SK-N-SH (cell line): Measurements from ENCODE around the gene RPL10. TPM values are rescaled to one million over a fixed set of nuclear protein-coding genes. Genes with fewer than 3 reads are reported as not detected.

Experiments used
- CTCF ChIA-PET: fragments of 300-600, 350-600 bp; formaldehyde crosslinking; extraction: SDS; loops from one replicate; lab custom pipeline; 2021; lab: Yijun Ruan, JAX
- POLR2A ChIA-PET: fragments of 350-600 bp; sonication (Branson Sonifier 250); formaldehyde crosslinking; extraction: SDS; loops from one replicate; lab custom pipeline; 2020; ENCODE audit warnings: antibody characterized with exemption, inconsistent platforms; lab: Yijun Ruan, JAX
- DNase-seq: peaks from one replicate; pipeline ENCODE4 v3.0.0; 2012
- H2AFZ ChIP-seq: fragments of 200-600 bp; sonication (generic); 2 replicates; pipeline ENCODE4 v1.8.1; 2016; ENCODE audit warnings: antibody characterized with exemption, mild to moderate bottlenecking, low read depth
- H3F3A ChIP-seq: fragments of 200-600 bp; sonication (generic); replicated peaks from 2 replicates; pipeline ENCODE3; 2016; ENCODE audit warnings: antibody characterized with exemption, mild to moderate bottlenecking; ENCODE audit not compliant: insufficient read depth
- H3K27ac ChIP-seq, 2 experiments: fragments of 200-500 bp in 1 of 2; fragments of 200-600 bp in 1 of 2; sonication (Bioruptor generic) in 1 of 2; sonication (generic), shearing (Covaris generic) in 1 of 2; 2 replicates each; pipeline versions ENCODE4 v1.5.1 to v1.6.1; 2014 to 2016; ENCODE audit warnings: low read depth in 2 of 2, inconsistent platforms in 1 of 2, low read length in 1 of 2, mild to moderate bottlenecking in 1 of 2, mixed read lengths in 1 of 2
- H3K27me3 ChIP-seq: fragments of 200-600 bp; sonication (generic), shearing (Covaris generic); 2 replicates; pipeline ENCODE4 v1.6.1; 2016; ENCODE audit warnings: mixed run types; ENCODE audit not compliant: insufficient read depth
- H3K36me3 ChIP-seq, 2 experiments: fragments of 200-500 bp in 1 of 2; fragments of 200-600 bp in 1 of 2; sonication (Bioruptor generic) in 1 of 2; sonication (generic) in 1 of 2; replicated peaks in 1 of 2; 2 replicates each; pipeline versions ENCODE3 to v1.5.1; 2014 to 2016; ENCODE audit warnings: low read length in 1 of 2, mild to moderate bottlenecking in 1 of 2; ENCODE audit not compliant: insufficient read depth in 2 of 2, control insufficient read depth in 1 of 2
- H3K4me1 ChIP-seq, 2 experiments: fragments of 200-500 bp in 1 of 2; fragments of 200-600 bp in 1 of 2; sonication (Bioruptor generic) in 1 of 2; sonication (generic), shearing (Covaris generic) in 1 of 2; 2 replicates each; pipeline versions ENCODE4 v1.5.1 to v1.6.1; 2014 to 2016; ENCODE audit warnings: low read depth in 1 of 2, low read length in 1 of 2, mixed run types in 1 of 2; ENCODE audit not compliant: insufficient read depth in 2 of 2, control insufficient read depth in 1 of 2
- H3K4me2 ChIP-seq: fragments of 200-600 bp; sonication (generic), shearing (Covaris generic); 2 replicates; pipeline ENCODE4 v1.6.1; 2017; ENCODE audit warnings: mixed run types
- H3K4me3 ChIP-seq, 2 experiments: fragments of 200-500 bp in 1 of 2; fragments of 200-600 bp in 1 of 2; sonication (Bioruptor generic) in 1 of 2; sonication (generic), shearing (Covaris generic) in 1 of 2; 2 replicates each; pipeline versions ENCODE4 v1.5.1 to v1.8.1; 2014 to 2016; ENCODE audit warnings: low read depth in 2 of 2, inconsistent platforms in 1 of 2, low read length in 1 of 2, mild to moderate bottlenecking in 1 of 2, mixed read lengths in 1 of 2, moderate library complexity in 1 of 2
- H3K79me2 ChIP-seq: fragments of 200-600 bp; sonication (generic); 2 replicates; pipeline ENCODE4 v1.8.1; 2017; ENCODE audit warnings: mild to moderate bottlenecking; ENCODE audit not compliant: insufficient read depth
- H3K9ac ChIP-seq: fragments of 200-600 bp; sonication (generic); 2 replicates; pipeline ENCODE4 v1.6.1; 2017; ENCODE audit warnings: mixed run types
- H3K9me2 ChIP-seq: fragments of 200-600 bp; sonication (generic); 2 replicates; pipeline ENCODE4 v1.6.1; 2017; ENCODE audit warnings: mixed run types
- H3K9me3 ChIP-seq: fragments of 200-600 bp; sonication (generic); 2 replicates; pipeline ENCODE4 v1.6.1; 2017; ENCODE audit warnings: mixed run types, mild to moderate bottlenecking, moderate library complexity
- H4K20me1 ChIP-seq: fragments of 200-600 bp; sonication (generic); 2 replicates; pipeline ENCODE4 v1.6.1; 2017; ENCODE audit warnings: mild to moderate bottlenecking, mixed run types; ENCODE audit not compliant: insufficient read depth
- CHD2 ChIP-seq: fragments of 150-350 bp; IDR thresholded peaks from 2 replicates; pipeline ENCODE4 v1.6.1; 2018; ENCODE audit warnings: low read length; ENCODE audit not compliant: partially characterized antibody
- ELF1 ChIP-seq: IDR thresholded peaks from 2 replicates; pipeline ENCODE4 v1.4.0; 2012
- EP300 ChIP-seq, 2 experiments: IDR thresholded peaks; 2 replicates each; pipeline versions ENCODE4 v1.4.0 to v1.6.1; 2012; ENCODE audit warnings: borderline replicate concordance in 1 of 2, low read depth in 1 of 2, low read length in 1 of 2
- EZH2phosphoT487 ChIP-seq: fragments of 200-600 bp; sonication (generic); IDR thresholded peaks from 2 replicates; pipeline ENCODE4 v1.6.1; 2017; ENCODE audit warnings: low read depth, mixed run types, mild to moderate bottlenecking, antibody characterized with exemption, moderate library complexity, borderline replicate concordance
- FOXM1 ChIP-seq: IDR thresholded peaks from 2 replicates; pipeline ENCODE4 v1.4.0; 2012; ENCODE audit warnings: low read depth, mild to moderate bottlenecking
- JUND ChIP-seq: IDR thresholded peaks from 2 replicates; pipeline ENCODE4 v1.4.0; 2012
- MEF2A ChIP-seq: IDR thresholded peaks from 2 replicates; pipeline ENCODE4 v1.4.0; 2012; ENCODE audit warnings: low read depth, borderline replicate concordance
- MXI1 ChIP-seq: IDR thresholded peaks from 2 replicates; pipeline ENCODE4 v1.6.1; 2012; ENCODE audit warnings: mild to moderate bottlenecking, low read depth, low read length, improper control_type of control experiment
- NRF1 ChIP-seq: IDR thresholded peaks from 2 replicates; pipeline ENCODE4 v1.6.1; 2012; ENCODE audit warnings: low read depth, mild to moderate bottlenecking, low read length
- RCOR1 ChIP-seq: fragments of 150-350 bp; IDR thresholded peaks from 2 replicates; pipeline ENCODE4 v1.6.1; 2017; ENCODE audit warnings: antibody characterized with exemption, low read length
- TAF1 ChIP-seq: IDR thresholded peaks from 2 replicates; pipeline ENCODE4 v1.6.1; 2012; ENCODE audit warnings: low read depth, mild to moderate bottlenecking, low read length, moderate library complexity, borderline replicate concordance
- TCF12 ChIP-seq: IDR thresholded peaks from 2 replicates; pipeline ENCODE4 v1.4.0; 2012
- TEAD4 ChIP-seq: IDR thresholded peaks from 2 replicates; pipeline ENCODE4 v1.4.0; 2012; ENCODE audit warnings: mild to moderate bottlenecking, borderline replicate concordance; ENCODE audit not compliant: insufficient read depth
- YY1 ChIP-seq: IDR thresholded peaks from 2 replicates; pipeline ENCODE4 v1.4.0; 2012; ENCODE audit warnings: low read depth, mild to moderate bottlenecking
- WGBS: methylation state at CpG from one replicate; pipeline ENCODE4 v1.1.6; 2017; ENCODE audit warnings: low lambda C conversion rate; 5-methylcytosine and 5-hydroxymethylcytosine counted together
- polyA plus RNA-seq, 3 experiments: library from polyadenylated mRNA; depleted of rRNA; stranded (reverse); fragments of >200 nt; gene quantifications; 2 replicates each; pipeline ENCODE4 v1.2.3, GENCODE V29; 2012
- TF ChIP-seq, protein P1 (sequence below): IDR thresholded peaks from 2 replicates; pipeline ENCODE4; 2012
- TF ChIP-seq, protein P2 (sequence below): fragments of 200-600 bp; sonication (generic); IDR thresholded peaks from 2 replicates; pipeline ENCODE4 v1.6.1; 2017; ENCODE audit warnings: antibody characterized with exemption, mild to moderate bottlenecking, moderate library complexity
- TF ChIP-seq, protein P3 (sequence below): IDR thresholded peaks from 2 replicates; pipeline ENCODE4 v1.6.1; 2012; ENCODE audit warnings: mild to moderate bottlenecking, low read depth, low read length, moderate library complexity
- TF ChIP-seq, protein P4 (sequence below): IDR thresholded peaks from 2 replicates; pipeline ENCODE4 v1.4.0; 2012; ENCODE audit warnings: low read depth

RPL10 gene
- polyA plus RNA-seq, 1 of the 3 experiments (the other 2 are of a cell fraction) = 4,562 TPM

DNA sequence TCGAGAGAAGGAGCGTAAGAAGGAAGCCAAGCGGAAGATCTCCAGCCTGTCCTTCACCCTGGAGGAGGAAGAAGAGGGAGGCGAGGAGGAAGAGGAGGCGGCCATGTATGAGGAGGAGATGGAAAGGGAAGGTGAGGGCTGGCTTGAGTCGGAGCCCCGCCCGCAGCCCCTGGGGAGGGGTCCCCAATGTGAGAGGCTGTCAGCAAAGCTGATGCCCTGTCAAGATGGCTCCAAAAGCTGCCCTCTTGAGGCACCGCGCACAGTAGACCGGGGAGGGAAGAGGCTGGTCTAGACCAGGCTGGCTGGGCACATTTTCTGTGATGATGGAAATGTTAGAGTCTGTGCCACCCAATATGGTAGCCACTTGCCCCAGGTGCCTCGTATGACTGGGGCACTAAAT is 48.3 kb downstream of the RPL10 start:
- H3K4me3 ChIP-seq = no peak overlapping the region
- H3K27me3 ChIP-seq = peaks cover 23% of the 10 kb centered on the region
- H2AFZ ChIP-seq = no peak overlapping the region
- TF ChIP-seq TCF12 (no peak), ELF1 (no peak), MXI1 (no peak), FOXM1 (no peak), JUND (no peak)
- TF ChIP-seq, protein P1, sequence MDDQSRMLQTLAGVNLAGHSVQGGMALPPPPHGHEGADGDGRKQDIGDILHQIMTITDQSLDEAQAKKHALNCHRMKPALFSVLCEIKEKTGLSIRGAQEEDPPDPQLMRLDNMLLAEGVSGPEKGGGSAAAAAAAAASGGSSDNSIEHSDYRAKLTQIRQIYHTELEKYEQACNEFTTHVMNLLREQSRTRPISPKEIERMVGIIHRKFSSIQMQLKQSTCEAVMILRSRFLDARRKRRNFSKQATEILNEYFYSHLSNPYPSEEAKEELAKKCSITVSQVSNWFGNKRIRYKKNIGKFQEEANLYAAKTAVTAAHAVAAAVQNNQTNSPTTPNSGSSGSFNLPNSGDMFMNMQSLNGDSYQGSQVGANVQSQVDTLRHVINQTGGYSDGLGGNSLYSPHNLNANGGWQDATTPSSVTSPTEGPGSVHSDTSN = no peak
- CTCF ChIA-PET = no interaction called here
- H3K4me1 ChIP-seq = peaks cover 0 to 14% of the 10 kb centered on the region in 2 experiments; a peak in 1 of 4 replicates
- H3K9ac ChIP-seq = no peak overlapping the region
- no peak for DNase-seq
- peaks cover 20% of the 10 kb centered on the region for H3K79me2 ChIP-seq
- H3K27ac ChIP-seq = no peak overlapping the region
- peaks cover 4% of the 10 kb centered on the region for H3F3A ChIP-seq
- WGBS = 68% methylated on average over 12 of the region's 12 CpGs
- H3K4me2 ChIP-seq = no peak overlapping the region
- no peaks in the 10 kb centered on the region for H3K9me3 ChIP-seq
- POLR2A ChIA-PET = interaction anchor here (0.5 kb wide), 1 partner anchor 67 kb away, joined by 3 read pairs; the partner anchor contains the start of gene EMD
- 0 out of 2 replicates have a peak, but pooled peaks cover 5% of the 10 kb centered on the region for H4K20me1 ChIP-seq
- no peaks in the 10 kb centered on the region for H3K9me2 ChIP-seq
- peaks cover 0 to 10% of the 10 kb centered on the region in 2 experiments for H3K36me3 ChIP-seq

DNA sequence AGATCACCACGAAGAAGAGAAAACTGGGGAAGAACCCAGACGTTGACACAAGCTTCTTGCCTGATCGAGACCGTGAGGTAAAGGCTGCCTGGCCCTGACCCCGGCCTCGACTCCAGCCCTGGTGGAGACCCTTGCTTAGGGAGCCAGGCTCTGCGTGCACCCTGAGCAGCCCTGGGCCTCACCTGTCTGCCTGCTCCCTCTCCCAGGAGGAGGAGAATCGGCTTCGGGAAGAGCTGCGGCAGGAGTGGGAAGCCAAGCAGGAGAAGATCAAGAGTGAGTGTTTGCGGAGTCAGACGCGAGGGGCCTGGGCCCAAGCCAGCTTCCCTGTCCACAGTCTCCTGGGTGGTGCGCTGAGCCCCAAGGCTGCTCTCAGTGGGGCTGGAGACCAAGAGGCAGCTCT is 50.3 kb downstream of the RPL10 start:
- TF ChIP-seq, protein P2, sequence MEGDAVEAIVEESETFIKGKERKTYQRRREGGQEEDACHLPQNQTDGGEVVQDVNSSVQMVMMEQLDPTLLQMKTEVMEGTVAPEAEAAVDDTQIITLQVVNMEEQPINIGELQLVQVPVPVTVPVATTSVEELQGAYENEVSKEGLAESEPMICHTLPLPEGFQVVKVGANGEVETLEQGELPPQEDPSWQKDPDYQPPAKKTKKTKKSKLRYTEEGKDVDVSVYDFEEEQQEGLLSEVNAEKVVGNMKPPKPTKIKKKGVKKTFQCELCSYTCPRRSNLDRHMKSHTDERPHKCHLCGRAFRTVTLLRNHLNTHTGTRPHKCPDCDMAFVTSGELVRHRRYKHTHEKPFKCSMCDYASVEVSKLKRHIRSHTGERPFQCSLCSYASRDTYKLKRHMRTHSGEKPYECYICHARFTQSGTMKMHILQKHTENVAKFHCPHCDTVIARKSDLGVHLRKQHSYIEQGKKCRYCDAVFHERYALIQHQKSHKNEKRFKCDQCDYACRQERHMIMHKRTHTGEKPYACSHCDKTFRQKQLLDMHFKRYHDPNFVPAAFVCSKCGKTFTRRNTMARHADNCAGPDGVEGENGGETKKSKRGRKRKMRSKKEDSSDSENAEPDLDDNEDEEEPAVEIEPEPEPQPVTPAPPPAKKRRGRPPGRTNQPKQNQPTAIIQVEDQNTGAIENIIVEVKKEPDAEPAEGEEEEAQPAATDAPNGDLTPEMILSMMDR = no peak
- TF ChIP-seq, protein P3, sequence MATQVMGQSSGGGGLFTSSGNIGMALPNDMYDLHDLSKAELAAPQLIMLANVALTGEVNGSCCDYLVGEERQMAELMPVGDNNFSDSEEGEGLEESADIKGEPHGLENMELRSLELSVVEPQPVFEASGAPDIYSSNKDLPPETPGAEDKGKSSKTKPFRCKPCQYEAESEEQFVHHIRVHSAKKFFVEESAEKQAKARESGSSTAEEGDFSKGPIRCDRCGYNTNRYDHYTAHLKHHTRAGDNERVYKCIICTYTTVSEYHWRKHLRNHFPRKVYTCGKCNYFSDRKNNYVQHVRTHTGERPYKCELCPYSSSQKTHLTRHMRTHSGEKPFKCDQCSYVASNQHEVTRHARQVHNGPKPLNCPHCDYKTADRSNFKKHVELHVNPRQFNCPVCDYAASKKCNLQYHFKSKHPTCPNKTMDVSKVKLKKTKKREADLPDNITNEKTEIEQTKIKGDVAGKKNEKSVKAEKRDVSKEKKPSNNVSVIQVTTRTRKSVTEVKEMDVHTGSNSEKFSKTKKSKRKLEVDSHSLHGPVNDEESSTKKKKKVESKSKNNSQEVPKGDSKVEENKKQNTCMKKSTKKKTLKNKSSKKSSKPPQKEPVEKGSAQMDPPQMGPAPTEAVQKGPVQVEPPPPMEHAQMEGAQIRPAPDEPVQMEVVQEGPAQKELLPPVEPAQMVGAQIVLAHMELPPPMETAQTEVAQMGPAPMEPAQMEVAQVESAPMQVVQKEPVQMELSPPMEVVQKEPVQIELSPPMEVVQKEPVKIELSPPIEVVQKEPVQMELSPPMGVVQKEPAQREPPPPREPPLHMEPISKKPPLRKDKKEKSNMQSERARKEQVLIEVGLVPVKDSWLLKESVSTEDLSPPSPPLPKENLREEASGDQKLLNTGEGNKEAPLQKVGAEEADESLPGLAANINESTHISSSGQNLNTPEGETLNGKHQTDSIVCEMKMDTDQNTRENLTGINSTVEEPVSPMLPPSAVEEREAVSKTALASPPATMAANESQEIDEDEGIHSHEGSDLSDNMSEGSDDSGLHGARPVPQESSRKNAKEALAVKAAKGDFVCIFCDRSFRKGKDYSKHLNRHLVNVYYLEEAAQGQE = no peak
- no peak for TF ChIP-seq TAF1
- no peak for TF ChIP-seq TEAD4
- TF ChIP-seq YY1 = no peak
- TF ChIP-seq TCF12 = no peak
- no peak for TF ChIP-seq CHD2
- no peak for TF ChIP-seq FOXM1
- TF ChIP-seq NRF1 = no peak
- TF ChIP-seq EP300 (IDR thresholded peaks at IDR 0.05; ENCODE audit: borderline replicate concordance in 1 of 2, low read depth in 1 of 2, low read length in 1 of 2) = no peak
- no peak for TF ChIP-seq EZH2phosphoT487
- TF ChIP-seq MEF2A = no peak
- TF ChIP-seq, protein P4, sequence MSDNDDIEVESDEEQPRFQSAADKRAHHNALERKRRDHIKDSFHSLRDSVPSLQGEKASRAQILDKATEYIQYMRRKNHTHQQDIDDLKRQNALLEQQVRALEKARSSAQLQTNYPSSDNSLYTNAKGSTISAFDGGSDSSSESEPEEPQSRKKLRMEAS = no peak
- no peak for TF ChIP-seq RCOR1
- POLR2A ChIA-PET = no interaction called here
- no peak overlapping the region for H3K4me3 ChIP-seq
- H3K27me3 ChIP-seq = peaks cover 23% of the 10 kb centered on the region
- H3K9ac ChIP-seq = no peak overlapping the region
- H2AFZ ChIP-seq = no peak overlapping the region
- peaks cover 20% of the 10 kb centered on the region for H3K79me2 ChIP-seq
- H4K20me1 ChIP-seq = 0 out of 2 replicates have a peak, but pooled peaks cover 5% of the 10 kb centered on the region
- no peak overlapping the region for H3K27ac ChIP-seq
- CTCF ChIA-PET = no interaction called here
- H3K4me1 ChIP-seq = peaks cover 0 to 13% of the 10 kb centered on the region in 2 experiments; a peak in 1 of 4 replicates
- no peaks in the 10 kb centered on the region for H3K9me2 ChIP-seq
- peaks cover 0 to 2% of the 10 kb centered on the region in 2 experiments for H3K36me3 ChIP-seq
- WGBS = 63% methylated on average over 9 of the region's 14 CpGs
- no peaks in the 10 kb centered on the region for H3K9me3 ChIP-seq
- peaks cover under 1% of the 10 kb centered on the region for H3F3A ChIP-seq
- no peak overlapping the region for H3K4me2 ChIP-seq
- no peak for DNase-seq
